Left forelimb (tissue), 1 donor: ENCODE results near the gene FAM222B.
"Not testable (repeated sequence)": the region's sequence is repeated elsewhere in the genome, so short reads cannot be mapped to it uniquely, and the experiment has no call there.

Experiments used
- DNase-seq: peaks from one replicate; pipeline ENCODE4 v3.0.0-alpha.2; 2018; ENCODE audit warnings: low spot score

Gene FAM222B

GRCh38 chr17:28871056-28871579, 28.5 kb upstream of the FAM222B start:
- no peak for DNase-seq

- no peak for DNase-seq
Measured at GRCh38 chr17:28867276-28867675, 24.7 kb upstream of the FAM222B start.

GRCh38 chr17:28865946-28866752, 23.6 kb upstream of the FAM222B start:
- no peak for DNase-seq

GRCh38 chr17:28864991-28865849, 22.6 kb upstream of the FAM222B start:
- no peak for DNase-seq

GRCh38 chr17:28863953-28864352, 21.4 kb upstream of the FAM222B start:
- DNase-seq: no peak

- no peak for DNase-seq
Measured at GRCh38 chr17:28862561-28862960, 20.0 kb upstream of the FAM222B start.

- DNase-seq: no peak
Measured at GRCh38 chr17:28861393-28862203, 19.0 kb upstream of the FAM222B start.

- no peak for DNase-seq
Measured at GRCh38 chr17:28860363-28860808, 17.8 kb upstream of the FAM222B start.

GRCh38 chr17:28858801-28859355, 16.3 kb upstream of the FAM222B start:
- DNase-seq: no peak

GRCh38 chr17:28857905-28858800, 15.6 kb upstream of the FAM222B start:
- no peak for DNase-seq

GRCh38 chr17:28856028-28856574, 13.5 kb upstream of the FAM222B start:
- DNase-seq: no peak

GRCh38 chr17:28855336-28855679, 12.7 kb upstream of the FAM222B start:
- DNase-seq: no peak

GRCh38 chr17:28854457-28855335, 12.1 kb upstream of the FAM222B start, which contains the start of gene ERAL1:
Gene ERAL1, plus strand, starts transcription at chr17:28855016. Its CDS starts 19 bp downstream, at chr17:28855035.
- DNase-seq: peak; percentile 89

GRCh38 chr17:28853295-28853694, 10.7 kb upstream of the FAM222B start:
- no peak for DNase-seq

GRCh38 chr17:28849281-28849680, 6.7 kb upstream of the FAM222B start:
- DNase-seq: no peak

GRCh38 chr17:28848667-28849066, 6.1 kb upstream of the FAM222B start:
- not testable (repeated sequence) for DNase-seq

- DNase-seq: not testable (repeated sequence)
Measured at GRCh38 chr17:28846699-28847098, 4.1 kb upstream of the FAM222B start.

GRCh38 chr17:28846231-28846630, 3.6 kb upstream of the FAM222B start:
- DNase-seq: no peak

- no peak for DNase-seq
Measured at GRCh38 chr17:28843816-28844148, 1.2 kb upstream of the FAM222B start.
